HL-60 (cell line): ENCODE measurements around the gene PHYHIPL.

ENCODE experiments used
- DNase-seq, 2 experiments: peaks; one replicate each; pipeline ENCODE4 v3.0.0-alpha.2; 2010 to 2020; ENCODE audit warnings: low read depth in 1 of 2, low spot score in 1 of 2
- H3K27ac ChIP-seq: fragments of 250-450 bp; sonication (Bioruptor Pico); replicated peaks from 2 replicates; pipeline ENCODE4 v1.5.1; 2020; ENCODE audit warnings: mild to moderate bottlenecking, moderate library complexity
- H3K27me3 ChIP-seq: fragments of 250-450 bp; sonication (Bioruptor Pico); 2 replicates; pipeline ENCODE4 v1.5.1; 2021; ENCODE audit warnings: mild to moderate bottlenecking, moderate library complexity; ENCODE audit not compliant: insufficient read depth, poor library complexity, severe bottlenecking
- H3K4me3 ChIP-seq: replicated peaks from 2 replicates; pipeline ENCODE4 v1.5.1; 2011; ENCODE audit warnings: mild to moderate bottlenecking, control low read depth, low read length; ENCODE audit not compliant: insufficient read depth
- CTCF ChIP-seq: IDR thresholded peaks from one replicate; pipeline ENCODE4 v1.5.1; 2011; ENCODE audit warnings: low read length, control low read depth, inconsistent platforms; ENCODE audit not compliant: insufficient read depth
- GABPA ChIP-seq: IDR thresholded peaks from 2 replicates; pipeline ENCODE4 v1.6.1; 2012; ENCODE audit warnings: low read depth
- POLR2AphosphoS5 ChIP-seq: IDR thresholded peaks from 2 replicates; pipeline ENCODE4 v1.6.1; 2012; ENCODE audit warnings: low read depth
- REST ChIP-seq: IDR thresholded peaks from 2 replicates; pipeline ENCODE4 v1.6.1; 2012; ENCODE audit warnings: low read depth; ENCODE audit not compliant: insufficient replicate concordance
- SPI1 ChIP-seq: IDR thresholded peaks from 2 replicates; pipeline ENCODE4 v1.6.1; 2012; ENCODE audit warnings: low read depth, mild to moderate bottlenecking, borderline replicate concordance

PHYHIPL gene

GRCh38 chr10:59266321-59266720, 89.9 kb downstream of the PHYHIPL start:
- TF ChIP-seq SPI1 = no peak
- TF ChIP-seq POLR2AphosphoS5 = no peak
- no peak for TF ChIP-seq GABPA
- TF ChIP-seq CTCF = no peak
- no peak for TF ChIP-seq REST
- H3K27me3 ChIP-seq = no peaks in the 10 kb centered on the region
- H3K4me3 ChIP-seq = no peak overlapping the region
- H3K27ac ChIP-seq = no peak overlapping the region
- no peak for DNase-seq

- no peaks in the 10 kb centered on the region for H3K27me3 ChIP-seq
- H3K4me3 ChIP-seq = no peak overlapping the region
- no peak for TF ChIP-seq CTCF
- TF ChIP-seq POLR2AphosphoS5 = no peak
- no peak for TF ChIP-seq GABPA
- TF ChIP-seq SPI1 = no peak
- TF ChIP-seq REST = no peak
- no peak overlapping the region for H3K27ac ChIP-seq
- no peak for DNase-seq
These were observed 92.0 kb downstream of the PHYHIPL start for GRCh38 chr10:59268460-59268859.

- Histone ChIP-seq H3K27ac (no peak overlapping the region), H3K27me3 (no peaks in the 10 kb centered on the region), H3K4me3 (no peak overlapping the region)
- TF ChIP-seq REST (no peak), GABPA (no peak), SPI1 (no peak), CTCF (no peak)
- DNase-seq = no peak
These were observed 93.2 kb downstream of the PHYHIPL start for GRCh38 chr10:59269651-59270050.
